ENCODE measurements around the gene ESYT2.

DNA sequence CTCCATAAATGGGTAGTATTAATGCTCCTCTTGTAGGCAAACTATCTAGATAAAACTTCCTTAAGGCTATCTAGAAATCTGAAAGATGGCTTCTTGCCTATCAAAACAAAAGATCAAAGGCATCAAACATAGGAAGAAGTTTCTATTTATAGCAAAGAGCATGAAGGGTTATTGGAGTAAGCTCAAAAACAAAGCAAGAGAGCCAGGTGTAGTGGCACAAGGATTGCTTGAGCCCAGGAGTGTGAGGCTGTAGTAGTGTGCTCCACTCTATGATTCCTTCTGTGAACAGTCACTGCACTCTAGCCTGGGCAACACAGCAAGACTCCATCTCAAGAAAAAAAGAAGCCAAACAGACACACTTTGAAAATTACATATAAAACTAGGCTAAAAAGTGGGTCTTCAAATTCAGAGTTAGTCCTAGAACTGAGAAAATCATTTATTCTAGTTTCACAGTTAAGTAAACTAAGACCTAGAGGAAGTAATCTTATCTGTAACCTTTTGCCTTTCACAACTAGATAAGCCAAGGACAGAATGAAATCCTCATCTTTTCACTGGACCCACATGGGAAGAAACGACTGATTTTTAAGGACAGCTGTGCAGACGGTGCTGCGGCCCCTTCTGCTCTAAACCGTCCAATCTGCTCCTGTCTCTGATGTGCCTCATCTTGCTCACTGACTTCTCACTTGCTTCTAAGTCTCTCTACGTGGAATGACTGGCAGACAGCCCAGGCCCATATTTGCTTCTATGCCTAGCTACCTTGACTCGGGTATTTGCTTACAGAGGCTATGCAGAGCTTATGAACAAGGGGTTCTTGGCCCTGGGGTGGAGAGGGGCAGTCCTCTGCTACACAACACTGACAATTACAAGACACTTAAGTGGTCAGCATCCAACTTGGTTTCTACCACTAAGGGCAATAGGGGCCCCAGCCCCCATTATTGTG, 50.0 kb downstream of the ESYT2 start:
- TF ChIP-seq, protein P1, sequence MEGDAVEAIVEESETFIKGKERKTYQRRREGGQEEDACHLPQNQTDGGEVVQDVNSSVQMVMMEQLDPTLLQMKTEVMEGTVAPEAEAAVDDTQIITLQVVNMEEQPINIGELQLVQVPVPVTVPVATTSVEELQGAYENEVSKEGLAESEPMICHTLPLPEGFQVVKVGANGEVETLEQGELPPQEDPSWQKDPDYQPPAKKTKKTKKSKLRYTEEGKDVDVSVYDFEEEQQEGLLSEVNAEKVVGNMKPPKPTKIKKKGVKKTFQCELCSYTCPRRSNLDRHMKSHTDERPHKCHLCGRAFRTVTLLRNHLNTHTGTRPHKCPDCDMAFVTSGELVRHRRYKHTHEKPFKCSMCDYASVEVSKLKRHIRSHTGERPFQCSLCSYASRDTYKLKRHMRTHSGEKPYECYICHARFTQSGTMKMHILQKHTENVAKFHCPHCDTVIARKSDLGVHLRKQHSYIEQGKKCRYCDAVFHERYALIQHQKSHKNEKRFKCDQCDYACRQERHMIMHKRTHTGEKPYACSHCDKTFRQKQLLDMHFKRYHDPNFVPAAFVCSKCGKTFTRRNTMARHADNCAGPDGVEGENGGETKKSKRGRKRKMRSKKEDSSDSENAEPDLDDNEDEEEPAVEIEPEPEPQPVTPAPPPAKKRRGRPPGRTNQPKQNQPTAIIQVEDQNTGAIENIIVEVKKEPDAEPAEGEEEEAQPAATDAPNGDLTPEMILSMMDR (IDR thresholded peaks at IDR 0.05): no peak
- no peak for TF ChIP-seq POLR2A (IDR thresholded peaks at IDR 0.05)
- no peak for TF ChIP-seq EP300 (IDR thresholded peaks at IDR 0.05)
